Lung (tissue), 12 donors: ENCODE data around the gene CISD2. TPM values are rescaled to one million over a fixed set of nuclear protein-coding genes. Genes with fewer than 3 reads are reported as not detected.

Source experiments
- ATAC-seq: fragments of 200-7000 bp; cut with Tn5 transposase; one replicate; pipeline ENCODE4 v1.9.1; 2020; ENCODE audit warnings: moderate number of reproducible peaks; ENCODE audit not compliant: insufficient read depth, low FRiP score
- DNase-seq, 3 donors: peaks; one replicate each; pipeline ENCODE4 v3.0.0-alpha.2; 2013 to 2017
- H3K27ac ChIP-seq, 2 donors: one replicate each; pipeline ENCODE4 v1.5.1; 2013; ENCODE audit warnings: mild to moderate bottlenecking in 2 of 2, moderate library complexity in 2 of 2, control low read depth in 1 of 2, inconsistent platforms in 1 of 2, low read depth in 1 of 2, low read length in 1 of 2
- H3K27me3 ChIP-seq, 3 donors: one replicate each; pipeline ENCODE4 v1.5.1; 2013; ENCODE audit warnings: low read length in 2 of 3; ENCODE audit not compliant: control insufficient read depth in 3 of 3, insufficient read depth in 3 of 3
- H3K36me3 ChIP-seq, 4 donors: one replicate each; pipeline ENCODE4 v1.5.1; 2013; ENCODE audit warnings: low read length in 4 of 4, mild to moderate bottlenecking in 1 of 4, moderate library complexity in 1 of 4; ENCODE audit not compliant: control insufficient read depth in 4 of 4, insufficient read depth in 4 of 4
- H3K4me1 ChIP-seq, 5 donors: one replicate each; pipeline ENCODE4 v1.5.1; 2013; ENCODE audit warnings: low read length in 5 of 5, mild to moderate bottlenecking in 2 of 5, moderate library complexity in 1 of 5; ENCODE audit not compliant: control insufficient read depth in 5 of 5, insufficient read depth in 5 of 5
- H3K4me3 ChIP-seq: one replicate; pipeline ENCODE4 v1.5.1; 2013; ENCODE audit warnings: mild to moderate bottlenecking, control low read depth, moderate library complexity
- H3K9ac ChIP-seq, 2 donors: one replicate each; pipeline ENCODE4 v1.5.1; 2013; ENCODE audit warnings: low read length in 2 of 2, control low read depth in 1 of 2; ENCODE audit not compliant: insufficient read depth in 1 of 2
- H3K9me3 ChIP-seq, 4 donors: one replicate each; pipeline ENCODE4 v1.5.1; 2013; ENCODE audit warnings: low read length in 3 of 4, mild to moderate bottlenecking in 1 of 4, moderate library complexity in 1 of 4; ENCODE audit not compliant: control insufficient read depth in 4 of 4, insufficient read depth in 3 of 4
- WGBS, 2 donors: extraction: QIAGEN DNeasy Blood & Tissue Kit; methylation state at CpG; one replicate each; pipeline ENCODE4 v1.1.7; 2013; 5-methylcytosine and 5-hydroxymethylcytosine counted together
- polyA plus RNA-seq, 2 donors: library from polyadenylated mRNA; stranded (reverse); fragments of 200-250 nt; gene quantifications; one replicate each; pipeline ENCODE4 v1.2.1, GENCODE V29; 2013
- total RNA-seq, 2 donors: library from RNA; depleted of rRNA in 1 of 2; stranded (reverse); fragments of >200 nt in 1 of 2; gene quantifications; one replicate each; pipeline ENCODE4 v1.2.1, GENCODE V29; 2014 to 2021
- TF ChIP-seq, protein P1 (sequence below): IDR thresholded peaks from 2 replicates; pipeline ENCODE4 v1.5.1; 2012; ENCODE audit warnings: mild to moderate bottlenecking; ENCODE audit errors: control extremely low read depth, extremely low read depth
- donor health status: control.
- donor health status: control.
- donor health status: Bipolar disorder and iron deficiency.
- donor health status: healthy.
- donor health status: DM: yes; HTN: yes; CAD: no.

CISD2 gene
- total and polyA plus RNA-seq, 4 donors: 18.7 to 29.8 (median 25.2) TPM

DNA sequence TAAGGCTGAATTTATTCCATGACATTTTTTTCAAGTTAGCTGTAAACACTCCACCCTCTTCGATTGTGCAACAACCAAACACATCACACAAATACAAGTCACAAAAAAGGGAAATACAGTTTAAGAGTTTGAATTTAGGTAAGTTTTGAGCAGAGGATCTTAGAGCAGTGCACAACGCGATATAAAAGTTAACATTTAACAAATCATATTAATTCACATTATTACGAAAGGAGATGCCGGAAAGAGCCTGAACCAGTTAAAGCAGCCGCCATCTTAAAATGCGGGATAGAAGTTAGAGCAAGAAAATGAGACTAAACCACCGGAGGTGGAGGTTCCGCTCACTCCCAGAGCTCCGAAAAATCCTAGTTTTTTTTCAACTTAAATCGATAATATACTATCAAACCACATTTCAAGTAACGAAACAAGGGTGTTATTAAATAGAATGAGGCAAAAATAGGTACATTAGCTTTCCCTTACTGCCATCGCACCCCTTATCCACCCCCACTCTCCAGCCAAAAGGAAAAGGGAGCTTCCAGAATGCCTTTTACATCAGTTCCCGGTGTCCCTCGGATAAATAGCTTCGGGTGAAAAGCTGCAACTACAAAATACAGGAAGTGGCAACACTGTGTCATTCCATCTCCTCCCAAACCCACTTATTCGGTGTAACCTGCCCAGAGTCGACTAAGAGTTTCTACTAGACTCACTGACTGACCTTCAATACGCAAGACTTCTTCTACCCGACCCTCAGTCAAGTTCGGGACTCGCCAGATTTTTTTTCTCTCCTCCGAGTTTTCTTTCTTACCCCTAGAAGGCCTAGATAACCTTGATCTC, 43.3 kb upstream of the CISD2 start:
- H3K36me3 ChIP-seq: peaks cover 0 to 30% (median 0%) of the 10 kb centered on the region in 4 donors
- H3K27me3 ChIP-seq: no peaks in the 10 kb centered on the region
- peak overlapping the region; percentile 99 for H3K9ac ChIP-seq
- no peak for ATAC-seq
- DNase-seq: peak; percentile 52 to 85 (median 85)
- 0% methylated on average over 23 of the region's 23 CpGs for WGBS, 2 donors
- H3K4me3 ChIP-seq: peak overlapping the region; percentile 92
- H3K27ac ChIP-seq: peak overlapping the region; percentile 99 to 100
- peaks cover 0 to 37% (median 9%) of the 10 kb centered on the region in 5 donors for H3K4me1 ChIP-seq
- no peaks in the 10 kb centered on the region for H3K9me3 ChIP-seq
- TF ChIP-seq, protein P1, sequence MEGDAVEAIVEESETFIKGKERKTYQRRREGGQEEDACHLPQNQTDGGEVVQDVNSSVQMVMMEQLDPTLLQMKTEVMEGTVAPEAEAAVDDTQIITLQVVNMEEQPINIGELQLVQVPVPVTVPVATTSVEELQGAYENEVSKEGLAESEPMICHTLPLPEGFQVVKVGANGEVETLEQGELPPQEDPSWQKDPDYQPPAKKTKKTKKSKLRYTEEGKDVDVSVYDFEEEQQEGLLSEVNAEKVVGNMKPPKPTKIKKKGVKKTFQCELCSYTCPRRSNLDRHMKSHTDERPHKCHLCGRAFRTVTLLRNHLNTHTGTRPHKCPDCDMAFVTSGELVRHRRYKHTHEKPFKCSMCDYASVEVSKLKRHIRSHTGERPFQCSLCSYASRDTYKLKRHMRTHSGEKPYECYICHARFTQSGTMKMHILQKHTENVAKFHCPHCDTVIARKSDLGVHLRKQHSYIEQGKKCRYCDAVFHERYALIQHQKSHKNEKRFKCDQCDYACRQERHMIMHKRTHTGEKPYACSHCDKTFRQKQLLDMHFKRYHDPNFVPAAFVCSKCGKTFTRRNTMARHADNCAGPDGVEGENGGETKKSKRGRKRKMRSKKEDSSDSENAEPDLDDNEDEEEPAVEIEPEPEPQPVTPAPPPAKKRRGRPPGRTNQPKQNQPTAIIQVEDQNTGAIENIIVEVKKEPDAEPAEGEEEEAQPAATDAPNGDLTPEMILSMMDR: no peak

DNA sequence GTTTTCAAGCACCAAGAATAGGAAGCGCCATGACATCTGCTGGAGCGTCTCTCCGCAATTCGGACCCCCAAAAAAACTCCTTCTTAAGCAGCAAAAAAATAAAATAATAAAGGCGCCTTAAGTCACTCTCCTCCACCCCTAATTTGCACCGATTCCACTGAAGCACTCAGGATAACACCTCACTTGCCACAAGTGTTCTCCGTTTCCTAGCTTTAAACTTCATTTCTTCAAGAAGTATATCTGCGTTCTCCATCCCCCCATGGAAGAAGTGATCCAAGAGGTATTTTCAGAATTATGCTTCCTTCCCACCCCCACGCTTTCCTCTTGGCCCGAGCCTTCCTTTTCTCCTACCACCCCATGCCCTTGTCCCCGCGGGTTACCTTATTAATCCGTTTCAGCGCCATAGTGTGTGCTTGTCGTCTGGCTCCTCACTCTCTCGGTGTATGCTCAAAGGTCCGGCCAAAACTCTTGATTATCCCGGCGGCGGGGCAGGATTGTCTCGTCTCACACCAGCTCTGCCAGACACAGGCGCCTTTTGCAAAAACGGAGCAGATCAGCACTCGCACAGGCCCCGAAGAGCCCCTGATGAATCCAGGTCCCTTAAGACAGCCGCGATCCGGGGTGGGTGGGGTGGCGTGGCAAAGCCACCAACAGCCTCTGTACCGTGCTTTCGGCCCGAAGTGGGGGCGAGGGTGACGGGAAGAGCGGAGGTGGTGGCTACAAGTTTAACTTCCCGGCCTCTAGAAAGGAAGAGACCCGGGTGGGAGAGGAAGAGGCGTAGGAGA, 42.5 kb upstream of the CISD2 start:
- no peaks in the 10 kb centered on the region for H3K27me3 ChIP-seq
- TF ChIP-seq, protein P1: no peak
- WGBS, 2 donors: 0 to 1% methylated on average over 38 of the region's 38 CpGs
- H3K27ac ChIP-seq: peak overlapping the region; percentile 99 to 100
- peaks cover 0 to 37% (median 8%) of the 10 kb centered on the region in 5 donors for H3K4me1 ChIP-seq
- peak overlapping the region; percentile 99 for H3K9ac ChIP-seq
- no peak for ATAC-seq
- no peaks in the 10 kb centered on the region for H3K9me3 ChIP-seq
- H3K36me3 ChIP-seq: peaks cover 0 to 30% (median 0%) of the 10 kb centered on the region in 4 donors
- DNase-seq: no peak
- H3K4me3 ChIP-seq: peak overlapping the region; percentile 92

DNA sequence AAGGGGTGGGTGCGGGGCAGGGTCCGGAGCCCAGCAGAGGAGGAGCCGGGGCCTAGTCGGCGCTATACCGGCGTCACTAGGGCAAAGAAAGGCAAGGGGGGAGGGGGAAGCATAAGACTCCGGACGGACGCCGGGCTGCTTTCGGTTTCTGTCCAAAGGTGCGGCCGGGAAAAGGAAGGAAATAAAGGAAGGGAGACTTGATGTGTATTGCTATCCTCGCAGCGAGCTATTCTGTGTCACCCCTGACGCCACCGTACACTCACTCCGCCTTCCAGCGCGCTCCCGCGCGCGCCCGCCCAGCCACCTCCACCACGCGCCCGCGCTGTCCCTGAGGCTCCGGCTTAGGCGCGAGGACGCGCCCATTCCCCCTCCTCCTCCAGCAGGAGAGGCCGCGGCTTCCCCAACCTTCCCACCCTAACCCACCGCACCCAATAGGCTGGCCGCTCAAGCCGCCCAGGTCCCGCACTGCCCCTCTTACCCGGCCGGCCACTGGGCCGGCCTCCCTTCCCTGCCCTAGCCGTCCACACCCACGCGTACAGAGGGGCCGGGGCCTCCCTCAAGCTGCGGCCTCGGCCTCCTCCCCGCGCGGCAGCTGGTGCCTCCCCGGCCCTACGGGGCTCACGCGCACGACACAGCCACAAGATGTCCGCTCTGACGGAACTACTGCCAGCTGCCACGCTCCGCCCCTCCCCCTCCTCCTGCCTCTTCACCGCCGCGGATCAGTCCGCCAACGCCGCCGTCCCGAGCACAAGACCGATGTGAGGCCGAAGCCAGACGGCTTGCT, 41.7 kb upstream of the CISD2 start, which contains the start of gene UBE2D3:
Gene UBE2D3, minus strand, starts transcription at position 662 of the 784 bp plus-strand sequence. CDS start 1,043 bp downstream, outside the sequence.
- H3K4me3 ChIP-seq: peak within 1 kb of the TSS; percentile 92
- WGBS, 2 donors: 0 to 1% methylated on average over 61 to 73 of the region's 73 CpGs
- TF ChIP-seq, protein P1: no peak
- H3K9me3 ChIP-seq: no peaks in the 10 kb centered on the region
- peaks cover 0 to 30% (median 0%) of the 10 kb centered on the region in 4 donors for H3K36me3 ChIP-seq
- no peaks in the 10 kb centered on the region for H3K27me3 ChIP-seq
- peaks cover 0 to 32% (median 5%) of the 10 kb centered on the region in 5 donors for H3K4me1 ChIP-seq
- peak within 1 kb of the TSS; percentile 99 to 100 for H3K27ac ChIP-seq
- H3K9ac ChIP-seq: peak within 1 kb of the TSS; percentile 99
- peak; percentile 98 for DNase-seq
- peak; percentile 78 for ATAC-seq
